Rectal smooth muscle tissue (tissue), 1 donor: ENCODE results near the gene DENND5A.
"Not testable (repeated sequence)": the region's sequence is repeated elsewhere in the genome, so short reads cannot be mapped to it uniquely, and the experiment has no call there.

Experiments used
- H3K27ac ChIP-seq: one replicate; pipeline ENCODE4 v1.7.0; 2013; ENCODE audit warnings: low read depth, low read length, inconsistent platforms
- H3K27me3 ChIP-seq: one replicate; pipeline ENCODE4 v1.7.0; 2013; ENCODE audit warnings: low read length; ENCODE audit not compliant: control insufficient read depth, insufficient read depth
- H3K36me3 ChIP-seq: one replicate; pipeline ENCODE4 v1.7.0; 2013; ENCODE audit warnings: low read length; ENCODE audit not compliant: control insufficient read depth, insufficient read depth
- H3K4me1 ChIP-seq: one replicate; pipeline ENCODE4 v1.7.0; 2013; ENCODE audit warnings: low read length; ENCODE audit not compliant: control insufficient read depth, insufficient read depth
- H3K4me3 ChIP-seq: one replicate; pipeline ENCODE4 v1.7.0; 2013; ENCODE audit warnings: low read length
- H3K9ac ChIP-seq: one replicate; pipeline ENCODE4 v1.7.0; 2013; ENCODE audit warnings: low read length

DENND5A gene

DNA sequence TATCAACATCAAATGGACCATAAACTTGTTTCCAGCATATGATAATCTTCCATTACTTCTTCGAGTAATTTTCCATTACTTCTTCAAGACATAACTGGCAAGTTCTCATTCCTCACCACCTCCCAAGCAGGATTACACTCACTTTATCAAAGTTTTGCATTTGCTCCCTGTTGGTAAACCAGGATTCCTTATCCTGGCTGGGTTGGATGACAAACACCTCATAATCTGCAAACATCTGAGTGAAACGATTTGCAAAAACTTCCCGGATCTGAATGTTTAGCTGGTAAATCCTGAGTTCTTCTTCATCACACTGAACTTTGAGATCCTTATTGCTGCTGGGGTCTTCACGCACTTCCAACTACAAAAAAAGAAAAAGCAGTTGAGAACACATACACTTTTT is 86.4 kb downstream of the DENND5A start:
- H3K36me3 ChIP-seq: peaks cover 8% of the 10 kb centered on the region
- H3K27me3 ChIP-seq: no peaks in the 10 kb centered on the region
- H3K27ac ChIP-seq: no peak overlapping the region
- no peaks in the 10 kb centered on the region for H3K4me1 ChIP-seq
- H3K9ac ChIP-seq: no peak overlapping the region
- no peak overlapping the region for H3K4me3 ChIP-seq

DNA sequence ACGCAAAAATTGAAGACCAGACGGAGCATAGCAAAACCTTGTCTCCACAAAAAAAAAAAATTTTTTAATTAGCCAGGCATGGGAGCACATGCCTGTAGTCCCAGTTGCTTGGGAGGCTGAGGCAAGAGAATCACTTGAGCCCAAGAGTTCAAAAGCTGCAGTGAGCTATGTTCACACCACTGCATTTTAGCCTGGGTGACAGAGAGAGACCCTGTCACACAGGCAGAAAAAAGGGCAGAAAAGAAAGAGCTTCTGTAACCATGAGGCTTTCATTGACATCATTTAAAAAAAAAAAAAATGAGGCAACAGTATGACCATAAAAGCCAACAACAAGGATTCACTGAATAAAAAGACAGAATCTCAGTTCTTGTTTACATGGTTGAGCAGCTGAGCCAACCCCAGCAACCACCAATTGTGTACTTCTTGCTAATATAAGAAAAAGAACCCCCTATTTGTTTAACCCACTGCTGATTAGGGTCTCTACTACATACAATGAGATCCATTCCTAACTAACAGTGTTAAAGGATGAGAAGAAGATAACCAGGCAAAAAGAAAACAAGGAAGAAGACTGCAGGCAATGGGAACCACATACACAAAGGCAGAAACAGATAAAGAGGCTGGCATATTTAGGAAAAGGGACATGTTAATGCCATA is 87.6 kb downstream of the DENND5A start:
- no peaks in the 10 kb centered on the region for H3K4me1 ChIP-seq
- no peak overlapping the region for H3K27ac ChIP-seq
- no peak overlapping the region for H3K9ac ChIP-seq
- H3K36me3 ChIP-seq: peaks cover 8% of the 10 kb centered on the region
- no peak overlapping the region for H3K4me3 ChIP-seq
- no peaks in the 10 kb centered on the region for H3K27me3 ChIP-seq

DNA sequence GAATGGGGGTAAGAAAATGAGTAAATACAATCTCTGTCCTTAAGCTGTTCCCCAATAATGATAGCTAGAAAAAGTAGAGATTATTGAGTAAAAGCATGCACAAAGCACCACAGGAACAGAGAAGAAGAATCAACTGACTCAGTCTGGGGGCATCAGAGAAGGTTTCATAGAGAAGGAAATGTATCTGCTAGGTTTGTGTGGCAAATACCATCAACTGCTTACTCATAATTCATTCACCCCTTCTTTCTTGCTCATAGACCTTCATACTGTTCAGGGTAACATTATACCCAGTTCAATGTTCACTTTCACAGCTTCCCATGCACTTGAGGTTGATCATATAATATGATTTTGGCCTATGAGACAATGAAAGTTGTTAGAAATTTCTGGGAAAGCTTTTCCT is 88.6 kb downstream of the DENND5A start:
- peaks cover 8% of the 10 kb centered on the region for H3K36me3 ChIP-seq

DNA sequence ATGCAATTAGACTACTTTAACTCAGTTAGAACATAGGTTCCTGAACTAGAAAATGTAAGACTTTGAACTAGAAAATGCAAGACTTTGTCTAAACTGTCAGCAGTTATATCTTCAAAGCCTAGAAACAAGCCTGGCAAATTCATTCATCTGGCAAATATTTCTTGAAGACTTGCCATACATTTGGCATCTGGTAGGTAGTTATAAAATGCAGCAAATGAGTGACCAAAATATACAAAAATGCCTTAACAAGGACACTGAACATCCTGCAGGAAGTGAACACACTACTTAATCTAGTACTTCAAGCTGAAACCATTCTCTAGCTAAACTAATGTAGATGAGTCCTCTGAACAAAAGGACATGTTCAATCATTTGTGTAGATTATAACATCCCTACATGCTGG is 89.0 kb downstream of the DENND5A start:
- peaks cover 8% of the 10 kb centered on the region for H3K36me3 ChIP-seq
- no peak overlapping the region for H3K9ac ChIP-seq
- no peaks in the 10 kb centered on the region for H3K27me3 ChIP-seq
- H3K4me3 ChIP-seq: no peak overlapping the region
- H3K4me1 ChIP-seq: no peaks in the 10 kb centered on the region
- H3K27ac ChIP-seq: no peak overlapping the region

More for the DNA sequence above, 88.6 kb downstream of the DENND5A start:
- H3K27me3 ChIP-seq: no peaks in the 10 kb centered on the region
- no peak overlapping the region for H3K27ac ChIP-seq
- H3K4me3 ChIP-seq: no peak overlapping the region
- H3K4me1 ChIP-seq: no peaks in the 10 kb centered on the region
- H3K9ac ChIP-seq: no peak overlapping the region

DNA sequence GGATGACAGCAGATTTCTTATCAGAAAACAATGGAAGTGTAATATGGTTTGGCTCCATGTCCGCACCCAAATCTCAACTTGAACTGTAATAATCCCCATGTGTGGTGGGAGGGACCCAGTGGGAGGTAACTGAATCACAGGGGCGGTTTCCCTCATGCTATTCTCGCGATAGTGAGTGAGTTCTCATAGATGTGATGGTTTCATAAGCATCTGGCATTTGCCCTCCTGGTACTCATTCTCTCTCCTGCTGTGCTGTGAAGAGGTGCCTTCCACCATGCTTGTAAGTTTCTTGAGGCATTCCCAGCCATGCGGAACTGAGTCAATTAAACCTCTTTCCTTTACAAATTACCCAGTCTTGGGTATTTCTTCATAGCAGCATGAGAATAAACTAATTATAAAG is 92.8 kb downstream of the DENND5A start:
- no peaks in the 10 kb centered on the region for H3K27me3 ChIP-seq
- no peak overlapping the region for H3K4me3 ChIP-seq
- no peak overlapping the region for H3K27ac ChIP-seq
- peaks cover 9% of the 10 kb centered on the region for H3K36me3 ChIP-seq
- H3K9ac ChIP-seq: no peak overlapping the region
- no peaks in the 10 kb centered on the region for H3K4me1 ChIP-seq

DNA sequence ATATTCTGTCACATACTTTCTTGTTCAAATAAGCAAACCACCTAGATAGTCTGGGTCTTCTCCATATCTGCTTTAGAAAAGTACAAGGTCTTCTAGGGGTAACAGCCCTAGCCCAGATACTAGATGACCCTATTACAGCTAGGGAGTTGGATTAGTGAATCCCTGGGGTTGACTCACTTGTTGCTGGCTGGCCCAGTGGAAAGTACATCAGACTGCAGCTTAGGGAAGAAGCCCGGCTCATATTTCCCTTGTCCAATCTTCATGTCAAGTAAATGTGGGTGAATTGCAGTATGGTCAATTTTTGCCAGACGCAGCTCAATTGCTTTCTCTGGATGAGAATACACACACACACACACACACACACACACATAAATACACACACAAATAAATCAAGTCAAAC is 94.7 kb downstream of the DENND5A start:
- no peaks in the 10 kb centered on the region for H3K27me3 ChIP-seq
- H3K4me1 ChIP-seq: no peaks in the 10 kb centered on the region
- H3K27ac ChIP-seq: no peak overlapping the region
- H3K9ac ChIP-seq: no peak overlapping the region
- H3K4me3 ChIP-seq: no peak overlapping the region
- peaks cover 6% of the 10 kb centered on the region for H3K36me3 ChIP-seq

DNA sequence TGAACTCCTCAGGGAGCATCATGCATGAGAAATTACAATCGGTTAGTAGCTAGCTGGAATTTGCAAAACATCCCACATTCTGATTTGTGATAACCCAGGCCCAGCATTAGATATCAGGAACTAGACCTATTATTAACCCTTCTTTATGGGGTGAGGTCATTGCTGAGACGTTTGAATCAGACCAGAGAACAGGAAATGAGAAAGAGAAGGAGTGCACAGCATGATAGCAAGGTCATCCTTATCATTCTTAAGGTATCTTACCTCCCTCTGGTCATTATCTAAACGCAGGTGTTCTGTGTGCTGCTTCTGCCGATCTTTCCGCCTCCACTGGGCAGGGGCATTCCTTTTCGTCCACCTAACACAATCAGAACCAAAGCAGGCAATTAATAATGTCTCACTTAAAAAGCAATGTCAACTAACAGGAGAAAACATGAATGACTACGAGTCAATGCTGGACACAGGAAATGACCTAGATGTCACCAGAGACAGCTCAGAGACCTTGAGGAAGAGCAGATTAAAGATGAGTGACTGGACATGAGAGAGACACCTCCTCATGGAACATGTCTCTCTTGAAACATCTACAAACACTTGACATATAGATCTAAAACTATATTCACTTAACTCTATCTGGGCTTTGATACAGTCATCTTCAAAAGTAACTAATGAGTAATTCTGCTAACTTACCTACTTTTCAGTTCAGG is 95.4 kb downstream of the DENND5A start:
- Histone ChIP-seq H3K36me3 (peaks cover 6% of the 10 kb centered on the region), H3K9ac (no peak overlapping the region), H3K27me3 (no peaks in the 10 kb centered on the region), H3K4me3 (no peak overlapping the region), H3K4me1 (no peaks in the 10 kb centered on the region), H3K27ac (no peak overlapping the region)

DNA sequence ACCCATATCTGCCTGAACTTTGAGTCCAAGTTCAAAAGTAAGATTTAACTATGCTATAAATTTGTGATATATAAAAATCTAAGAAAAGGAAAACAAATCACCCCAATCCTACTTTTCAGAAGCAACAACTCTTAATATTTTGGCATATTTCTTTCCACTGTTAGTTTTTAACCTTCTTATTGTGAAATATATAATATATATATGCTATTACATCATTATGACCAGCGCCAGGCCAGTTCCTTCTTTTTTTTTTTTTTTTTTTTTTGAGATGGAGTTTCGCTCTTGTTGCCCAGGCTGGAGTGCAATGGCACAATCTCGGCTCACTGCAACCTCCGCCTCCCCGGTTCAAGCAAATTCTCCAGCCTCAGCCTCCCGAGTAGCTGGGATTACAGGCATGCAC is 103.2 kb downstream of the DENND5A start:
- H3K27ac ChIP-seq, H3K36me3 ChIP-seq, H3K9ac ChIP-seq, H3K4me1 ChIP-seq, H3K4me3 ChIP-seq, H3K27me3 ChIP-seq: not testable (repeated sequence)

DNA sequence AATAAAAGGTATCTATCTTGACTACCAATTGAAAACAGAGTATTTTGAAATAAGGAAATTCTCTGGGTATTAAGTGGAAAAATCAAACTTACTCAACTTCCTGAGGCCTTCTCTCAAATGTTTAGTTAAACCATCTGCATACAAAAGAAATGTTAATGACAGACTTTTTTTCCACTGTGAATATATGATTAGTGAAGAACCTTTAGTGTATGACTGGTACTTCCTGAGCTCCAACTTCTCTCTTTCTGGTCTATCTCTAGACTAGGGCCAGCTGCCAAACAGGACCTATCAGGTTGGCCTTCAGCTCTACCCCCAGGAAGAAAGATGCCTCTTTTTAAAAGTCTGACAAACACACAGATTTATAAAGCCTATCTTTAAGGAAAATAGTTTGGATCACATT is 105.0 kb downstream of the DENND5A start:
- Histone ChIP-seq H3K9ac (no peak overlapping the region), H3K27me3 (no peaks in the 10 kb centered on the region), H3K4me3 (no peak overlapping the region), H3K4me1 (no peaks in the 10 kb centered on the region), H3K36me3 (peaks cover 4% of the 10 kb centered on the region), H3K27ac (no peak overlapping the region)

DNA sequence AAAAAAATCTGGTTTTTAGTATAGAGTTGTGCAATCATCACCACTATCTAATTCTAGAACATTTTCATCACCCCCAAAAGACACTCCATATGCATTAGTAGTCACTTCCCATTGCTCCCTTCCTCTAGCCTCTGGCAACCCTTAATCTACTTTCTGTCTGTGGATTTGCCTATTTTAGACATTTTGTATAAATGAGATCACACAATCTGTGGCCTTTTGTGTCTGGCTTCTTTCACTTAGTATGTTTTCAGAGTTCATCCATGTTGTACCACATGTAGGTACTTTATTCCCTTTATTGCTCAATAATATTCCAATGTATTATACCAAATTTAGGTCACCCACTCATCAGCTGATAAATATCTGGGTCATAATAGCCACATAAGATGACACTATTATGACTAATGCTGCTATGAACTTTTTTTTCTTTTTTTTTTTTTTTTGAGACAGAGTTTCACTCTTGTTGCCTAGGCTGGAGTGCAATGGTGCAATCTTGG is 106.2 kb downstream of the DENND5A start:
- Histone ChIP-seq H3K27me3 (no peaks in the 10 kb centered on the region), H3K27ac (no peak overlapping the region), H3K9ac (no peak overlapping the region), H3K4me3 (no peak overlapping the region), H3K36me3 (peaks cover 4% of the 10 kb centered on the region), H3K4me1 (no peaks in the 10 kb centered on the region)

DNA sequence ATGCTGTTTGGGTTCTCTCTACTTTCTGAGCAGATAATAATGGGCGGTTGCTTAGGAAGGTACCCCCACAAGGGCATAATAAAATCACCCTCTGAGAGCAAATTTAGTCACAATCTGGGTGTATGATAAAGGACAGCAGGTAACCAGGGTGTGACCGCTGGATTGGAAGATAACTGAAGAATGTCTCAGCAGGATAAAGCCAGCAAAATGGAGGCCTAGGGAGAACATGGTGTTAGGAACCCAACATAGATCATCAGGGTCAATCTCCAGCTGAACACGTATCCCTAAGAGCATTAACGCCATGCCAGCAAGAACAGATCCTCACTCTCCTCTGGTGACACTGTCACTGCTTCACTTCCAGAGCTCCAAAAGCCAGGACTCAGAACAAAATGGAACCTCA is 109.2 kb downstream of the DENND5A start:
- no peaks in the 10 kb centered on the region for H3K27me3 ChIP-seq
- H3K4me1 ChIP-seq: no peaks in the 10 kb centered on the region
- no peak overlapping the region for H3K4me3 ChIP-seq
- no peak overlapping the region for H3K9ac ChIP-seq
- peaks cover 4% of the 10 kb centered on the region for H3K36me3 ChIP-seq
- no peak overlapping the region for H3K27ac ChIP-seq

DNA sequence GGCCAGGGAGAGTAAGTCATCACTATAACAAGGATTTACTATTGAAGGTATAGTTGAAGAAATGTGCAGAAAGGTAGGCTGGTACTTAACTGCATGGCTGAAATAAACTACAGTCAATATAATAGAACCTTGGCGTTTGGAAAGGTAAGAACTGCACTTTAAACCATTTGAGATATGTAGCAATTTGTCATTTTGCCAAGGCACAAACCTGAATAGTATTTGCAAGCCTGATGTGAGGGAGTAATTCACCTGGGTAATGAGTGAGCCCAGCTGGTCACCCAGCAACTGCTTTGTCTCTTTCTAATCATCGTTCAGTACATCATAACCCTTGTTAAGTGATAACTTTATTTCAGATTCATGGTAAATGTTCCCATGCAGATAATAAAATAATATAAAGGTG is 111.5 kb downstream of the DENND5A start:
- no peak overlapping the region for H3K27ac ChIP-seq
- H3K4me3 ChIP-seq: no peak overlapping the region
- no peaks in the 10 kb centered on the region for H3K4me1 ChIP-seq
- H3K9ac ChIP-seq: no peak overlapping the region
- H3K36me3 ChIP-seq: peaks cover 17% of the 10 kb centered on the region
- no peaks in the 10 kb centered on the region for H3K27me3 ChIP-seq

DNA sequence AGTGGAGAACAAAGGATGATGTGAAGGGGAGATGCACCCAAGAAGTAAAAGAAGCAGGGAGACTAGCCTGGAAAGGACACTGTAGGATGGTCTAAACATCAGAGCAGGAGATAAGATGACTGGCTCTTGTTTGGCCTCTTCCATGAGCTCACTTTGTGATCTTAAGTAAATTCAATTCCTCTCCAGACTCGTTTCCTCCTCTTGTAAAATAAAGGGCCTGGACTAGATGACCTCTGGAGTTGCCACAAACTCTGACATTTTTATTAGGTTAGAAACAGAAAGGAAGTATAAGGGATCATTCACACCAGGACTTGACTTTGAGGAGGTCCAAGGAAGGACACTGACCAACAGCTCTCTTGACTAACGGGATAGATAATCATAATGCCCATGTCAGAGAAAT is 113.5 kb downstream of the DENND5A start:
- Histone ChIP-seq H3K4me1 (no peaks in the 10 kb centered on the region), H3K4me3 (no peak overlapping the region), H3K27ac (no peak overlapping the region), H3K9ac (no peak overlapping the region), H3K27me3 (no peaks in the 10 kb centered on the region), H3K36me3 (peaks cover 26% of the 10 kb centered on the region)
